ENCODE measurements around the gene OTOG. TPM values are rescaled to one million over a fixed set of nuclear protein-coding genes. Genes with fewer than 3 reads are reported as not detected.

Gene OTOG
- not detected in 2 replicates for total RNA-seq

DNA sequence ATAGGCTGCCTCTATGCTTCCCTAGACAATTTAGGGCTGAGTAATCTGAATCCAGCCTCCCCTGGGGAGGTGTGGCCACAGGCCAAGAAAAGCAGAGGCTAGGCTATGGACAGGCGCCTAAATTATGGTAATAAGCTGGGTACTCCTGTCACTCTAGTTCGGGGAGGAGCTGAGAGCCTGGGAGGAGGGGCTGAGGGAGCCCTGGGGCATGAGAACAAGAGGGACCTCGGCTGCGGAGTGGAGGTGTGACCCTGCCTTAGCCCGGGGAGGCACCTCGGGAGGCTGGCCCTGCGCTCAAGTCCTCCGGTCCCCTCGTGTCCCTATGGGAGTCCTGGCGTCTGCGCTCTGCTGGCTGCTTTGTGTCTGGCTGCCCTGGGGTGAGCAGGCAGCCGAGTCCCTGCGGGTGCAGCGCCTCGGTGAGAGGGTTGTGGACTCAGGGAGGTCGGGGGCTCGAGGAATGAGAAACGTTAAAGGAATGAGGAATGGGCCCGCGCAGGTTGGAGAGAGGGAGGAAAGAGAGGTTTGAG lies at the start of gene OTOG:
Gene OTOG (plus strand): TSS at position 209 of the 527 bp plus-strand sequence. CDS start 114 bp downstream, at position 323.

DNA sequence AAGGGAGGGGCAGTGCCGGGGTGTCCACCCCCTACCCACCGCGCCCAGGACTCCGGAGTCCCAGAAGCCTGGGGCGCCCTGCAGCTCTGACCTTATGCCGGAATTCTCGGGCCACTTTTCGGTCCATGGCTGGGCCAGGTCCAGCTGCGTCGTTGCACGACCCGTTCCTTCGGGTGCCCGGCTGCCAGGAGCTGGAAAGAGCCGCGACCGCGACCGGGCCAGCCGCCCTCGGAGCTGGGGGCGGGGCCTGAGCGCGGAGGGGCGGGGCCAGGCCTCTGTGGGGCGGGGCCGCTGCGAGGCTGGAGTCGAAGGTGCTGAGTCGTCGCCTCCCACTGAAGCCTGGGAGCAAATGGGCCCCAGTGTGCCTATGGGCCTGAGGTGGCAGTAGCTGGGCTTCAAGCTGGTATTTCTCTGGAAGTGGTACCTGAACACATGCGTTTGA lies 2.9 kb upstream of the OTOG start, which contains the start of gene USH1C:
Gene USH1C (minus strand): TSS at position 236 of the 442 bp plus-strand sequence. CDS start 109 bp downstream, at position 127.

Other genes starting within 250 kb of the OTOG start
- gene NCR3LG1, start 195.5 kb upstream of the OTOG start, total RNA-seq, result 1.3 and 5.3 TPM in 2 replicates
- not detected in 2 replicates for gene KCNJ11, start 158.6 kb upstream of the OTOG start, total RNA-seq
- gene ABCC8, start 70.4 kb upstream of the OTOG start, total RNA-seq, result not detected in 2 replicates
- not detected in 2 replicates for gene USH1C, start 2.8 kb upstream of the OTOG start, total RNA-seq
- gene MYOD1, start 172.3 kb downstream of the OTOG start, total RNA-seq, result 5.3 TPM in 1 of 2 replicates, not detected in the other
- 0.08 TPM in 1 of 2 replicates, not detected in the other for gene KCNC1, start 187.5 kb downstream of the OTOG start, total RNA-seq